Measurements from ENCODE around the gene CYP21A2. TPM values are rescaled to one million over a fixed set of nuclear protein-coding genes. Genes with fewer than 3 reads are reported as not detected.
"Not testable (repeated sequence)": the region's sequence is repeated elsewhere in the genome, so short reads cannot be mapped to it uniquely, and the experiment has no call there.

Gene CYP21A2
- total RNA-seq: under 1 TPM; 0.16 to 0.27 TPM

DNA sequence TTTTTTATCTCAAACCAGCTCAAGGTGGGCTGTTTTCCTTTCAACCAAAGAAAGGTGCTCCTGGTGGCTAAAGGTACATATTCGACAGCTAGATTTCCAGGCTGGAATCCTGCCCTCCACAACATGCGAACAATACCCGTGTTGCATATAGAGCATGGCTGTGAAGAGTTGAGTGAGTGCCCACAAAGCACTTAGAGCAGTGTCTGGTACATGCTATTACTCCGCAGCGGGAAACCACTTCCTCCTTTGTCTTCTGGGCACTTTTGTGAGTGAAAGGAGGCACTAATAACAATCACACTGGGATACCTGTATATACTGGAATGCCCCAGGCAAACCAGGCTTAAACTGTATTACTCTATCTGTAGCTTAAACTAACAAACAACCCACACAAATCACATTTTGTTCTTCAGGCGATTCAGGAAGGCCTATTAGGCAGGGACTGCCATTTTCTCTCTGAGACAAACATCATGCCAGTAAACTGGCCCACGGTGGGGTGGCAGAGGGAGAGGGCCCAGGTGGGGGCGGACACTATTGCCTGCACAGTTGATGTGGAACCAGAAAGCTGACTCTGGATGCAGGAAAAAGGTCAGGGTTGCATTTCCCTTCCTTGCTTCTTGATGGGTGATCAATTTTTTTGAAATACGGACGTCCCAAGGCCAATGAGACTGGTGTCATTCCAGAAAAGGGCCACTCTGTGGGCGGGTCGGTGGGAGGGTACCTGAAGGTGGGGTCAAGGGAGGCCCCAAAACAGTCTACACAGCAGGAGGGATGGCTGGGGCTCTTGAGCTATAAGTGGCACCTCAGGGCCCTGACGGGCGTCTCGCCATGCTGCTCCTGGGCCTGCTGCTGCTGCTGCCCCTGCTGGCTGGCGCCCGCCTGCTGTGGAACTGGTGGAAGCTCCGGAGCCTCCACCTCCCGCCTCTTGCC, at the start of gene CYP21A2:
TSS of gene CYP21A2 (plus strand) at position 818 of the 927 bp plus-strand sequence. CDS start at position 826, 8 bp downstream.
- H3K27me3 Mint-ChIP-seq; H3K9me3 Mint-ChIP-seq; H3K4me3 Mint-ChIP-seq; POLR2A ChIA-PET; H3K4me1 Mint-ChIP-seq (ENCODE audit: low read depth); H3K36me3 Mint-ChIP-seq (ENCODE audit: low read depth); intact Hi-C loops (cut with micrococcal nuclease); DNase-seq; CTCF ChIA-PET: not testable (repeated sequence)
- peak within 1 kb of the TSS; percentile 34 for H3K27ac Mint-ChIP-seq
- peak; percentile 83 for ATAC-seq

DNA sequence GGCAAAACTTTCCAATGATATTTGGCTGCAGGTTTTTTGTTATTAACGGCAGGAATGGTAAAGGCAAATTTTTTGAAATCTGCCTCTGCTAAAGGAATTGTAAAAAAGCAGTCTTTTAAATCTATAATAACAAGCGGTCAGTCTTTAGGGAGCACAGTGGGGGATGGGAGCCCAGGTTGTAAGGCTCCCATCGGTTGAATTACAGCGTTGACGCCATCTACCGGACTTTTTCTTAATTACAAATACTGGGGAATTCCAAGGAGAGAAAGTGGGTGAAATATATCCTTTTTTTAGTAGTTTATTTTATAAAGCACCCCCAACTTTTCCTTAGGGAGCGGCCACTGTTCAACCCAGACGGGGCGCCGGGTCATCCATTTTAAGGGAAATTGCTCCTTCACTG, 48.9 kb upstream of the CYP21A2 start:
- H3K9me3 Mint-ChIP-seq; H3K27ac Mint-ChIP-seq; DNase-seq; ATAC-seq; POLR2A ChIA-PET; H3K36me3 Mint-ChIP-seq (ENCODE audit: low read depth); H3K4me3 Mint-ChIP-seq; CTCF ChIA-PET; H3K4me1 Mint-ChIP-seq (ENCODE audit: low read depth); H3K27me3 Mint-ChIP-seq; intact Hi-C loops (cut with micrococcal nuclease): not testable (repeated sequence)

- H3K27me3 Mint-ChIP-seq; intact Hi-C loops (cut with micrococcal nuclease); H3K4me3 Mint-ChIP-seq; H3K9me3 Mint-ChIP-seq; H3K36me3 Mint-ChIP-seq (ENCODE audit: low read depth); H3K27ac Mint-ChIP-seq; CTCF ChIA-PET; ATAC-seq; DNase-seq; POLR2A ChIA-PET; H3K4me1 Mint-ChIP-seq (ENCODE audit: low read depth): not testable (repeated sequence)
Measured at GRCh38 chr6:31994421-31994820, 43.8 kb upstream of the CYP21A2 start.

DNA sequence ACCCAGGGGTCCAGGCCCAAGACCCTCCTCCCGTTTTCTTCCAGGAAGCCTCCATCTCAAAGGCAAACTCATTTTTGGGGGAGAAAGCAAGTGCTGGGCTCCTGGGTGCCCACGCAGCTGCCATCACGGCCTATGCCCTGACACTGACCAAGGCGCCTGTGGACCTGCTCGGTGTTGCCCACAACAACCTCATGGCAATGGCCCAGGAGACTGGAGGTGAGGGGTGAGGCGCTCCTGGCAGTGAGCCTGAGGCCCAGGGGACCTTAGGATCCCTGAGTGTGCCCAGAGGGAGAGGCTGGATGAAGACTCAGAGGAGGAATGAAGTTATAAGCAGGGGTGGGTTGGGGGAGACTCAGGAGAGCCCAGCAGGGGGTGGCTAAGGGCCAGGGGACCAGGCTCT, 41.8 kb upstream of the CYP21A2 start:
- not testable (repeated sequence) for H3K27ac Mint-ChIP-seq; H3K4me1 Mint-ChIP-seq (ENCODE audit: low read depth)

DNA sequence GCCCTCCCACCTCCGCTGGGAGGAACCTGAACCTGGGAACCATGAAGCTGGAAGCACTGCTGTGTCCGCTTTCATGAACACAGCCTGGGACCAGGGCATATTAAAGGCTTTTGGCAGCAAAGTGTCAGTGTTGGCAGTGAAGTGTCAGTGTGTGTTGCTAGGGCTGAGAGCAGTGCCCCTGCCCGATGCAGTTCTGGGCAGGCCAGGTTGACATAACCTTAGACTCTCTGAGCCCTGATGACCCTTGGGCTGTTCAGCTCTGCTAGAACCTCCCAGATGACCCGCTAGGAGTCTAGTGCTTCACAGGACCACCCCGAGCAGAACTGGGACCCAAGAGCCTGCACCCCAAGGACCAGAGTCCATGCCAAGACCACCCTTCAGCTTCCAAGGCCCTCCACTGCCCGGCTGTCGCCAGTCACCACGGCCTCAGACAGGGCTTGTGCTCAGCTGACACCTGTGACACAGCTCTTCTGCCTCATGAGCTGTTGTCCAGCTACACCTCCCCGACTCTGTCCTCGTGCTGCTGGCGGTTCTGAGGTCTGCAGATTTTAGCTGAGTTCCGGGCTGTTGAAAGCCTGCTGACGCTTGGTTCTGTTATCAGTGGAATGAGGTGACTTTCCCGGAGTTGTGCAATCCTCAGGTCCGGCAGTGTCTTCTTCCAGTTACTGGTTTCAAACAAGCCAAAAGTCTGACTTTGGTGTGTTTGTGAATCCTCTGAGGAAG, 35.5 kb upstream of the CYP21A2 start:
- H3K27ac Mint-ChIP-seq; ATAC-seq; H3K4me1 Mint-ChIP-seq (ENCODE audit: low read depth); H3K4me3 Mint-ChIP-seq; H3K27me3 Mint-ChIP-seq; DNase-seq; H3K9me3 Mint-ChIP-seq; H3K36me3 Mint-ChIP-seq (ENCODE audit: low read depth); POLR2A ChIA-PET; intact Hi-C loops (cut with micrococcal nuclease); CTCF ChIA-PET: not testable (repeated sequence)

More for the DNA sequence above, 41.8 kb upstream of the CYP21A2 start:
- DNase-seq; H3K9me3 Mint-ChIP-seq; POLR2A ChIA-PET; CTCF ChIA-PET; H3K27me3 Mint-ChIP-seq; ATAC-seq; intact Hi-C loops (cut with micrococcal nuclease); H3K4me3 Mint-ChIP-seq; H3K36me3 Mint-ChIP-seq (ENCODE audit: low read depth): not testable (repeated sequence)

GRCh38 chr6:32003301-32003700, 34.9 kb upstream of the CYP21A2 start:
- H3K36me3 Mint-ChIP-seq (ENCODE audit: low read depth); intact Hi-C loops (cut with micrococcal nuclease); DNase-seq; POLR2A ChIA-PET; H3K9me3 Mint-ChIP-seq; CTCF ChIA-PET; H3K4me3 Mint-ChIP-seq; ATAC-seq; H3K27ac Mint-ChIP-seq; H3K27me3 Mint-ChIP-seq; H3K4me1 Mint-ChIP-seq (ENCODE audit: low read depth): not testable (repeated sequence)

DNA sequence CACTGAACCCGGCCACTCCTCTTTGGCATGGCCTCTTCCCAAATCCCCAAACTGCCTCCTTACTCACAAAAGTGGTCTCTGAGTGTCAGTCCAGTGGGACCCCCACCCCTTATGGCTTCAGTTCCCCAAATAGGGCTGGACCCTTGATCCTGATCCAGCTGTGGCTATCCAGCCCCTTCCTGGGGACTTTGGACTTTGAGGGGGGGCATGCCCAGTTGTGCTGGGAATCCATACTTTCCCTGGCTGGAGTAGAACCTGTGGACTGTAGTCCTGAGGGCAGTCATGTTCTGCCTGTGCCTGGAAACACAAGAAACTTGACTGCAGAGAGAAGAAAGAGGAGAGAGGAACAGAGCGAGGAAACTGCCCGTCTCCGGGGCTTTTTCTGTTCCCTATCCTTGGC, 33.8 kb upstream of the CYP21A2 start:
- CTCF ChIA-PET; H3K27ac Mint-ChIP-seq; H3K4me3 Mint-ChIP-seq; POLR2A ChIA-PET; ATAC-seq; H3K4me1 Mint-ChIP-seq (ENCODE audit: low read depth); intact Hi-C loops (cut with micrococcal nuclease); DNase-seq; H3K9me3 Mint-ChIP-seq; H3K27me3 Mint-ChIP-seq; H3K36me3 Mint-ChIP-seq (ENCODE audit: low read depth): not testable (repeated sequence)

DNA sequence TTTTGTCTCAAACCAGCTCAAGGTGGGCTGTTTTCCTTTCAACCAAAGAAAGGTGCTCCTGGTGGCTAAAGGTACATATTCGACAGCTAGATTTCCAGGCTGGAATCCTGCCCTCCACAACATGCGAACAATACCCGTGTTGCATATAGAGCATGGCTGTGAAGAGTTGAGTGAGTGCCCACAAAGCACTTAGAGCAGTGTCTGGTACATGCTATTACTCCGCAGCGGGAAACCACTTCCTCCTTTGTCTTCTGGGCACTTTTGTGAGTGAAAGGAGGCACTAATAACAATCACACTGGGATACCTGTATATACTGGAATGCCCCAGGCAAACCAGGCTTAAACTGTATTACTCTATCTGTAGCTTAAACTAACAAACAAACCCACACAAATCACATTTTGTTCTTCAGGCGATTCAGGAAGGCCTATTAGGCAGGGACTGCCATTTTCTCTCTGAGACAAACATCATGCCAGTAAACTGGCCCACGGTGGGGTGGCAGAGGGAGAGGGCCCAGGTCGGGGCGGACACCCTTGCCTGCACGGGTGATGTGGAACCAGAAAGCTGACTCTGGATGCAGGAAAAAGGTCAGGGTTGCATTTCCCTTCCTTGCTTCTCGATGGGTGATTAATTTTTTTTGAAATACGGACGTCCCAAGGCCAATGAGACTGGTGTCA, 33.2 kb upstream of the CYP21A2 start:
- H3K9me3 Mint-ChIP-seq; H3K36me3 Mint-ChIP-seq (ENCODE audit: low read depth); H3K4me1 Mint-ChIP-seq (ENCODE audit: low read depth); H3K4me3 Mint-ChIP-seq; intact Hi-C loops (cut with micrococcal nuclease); DNase-seq; H3K27ac Mint-ChIP-seq; POLR2A ChIA-PET; CTCF ChIA-PET; H3K27me3 Mint-ChIP-seq: not testable (repeated sequence)
- peak; percentile 87 for ATAC-seq

DNA sequence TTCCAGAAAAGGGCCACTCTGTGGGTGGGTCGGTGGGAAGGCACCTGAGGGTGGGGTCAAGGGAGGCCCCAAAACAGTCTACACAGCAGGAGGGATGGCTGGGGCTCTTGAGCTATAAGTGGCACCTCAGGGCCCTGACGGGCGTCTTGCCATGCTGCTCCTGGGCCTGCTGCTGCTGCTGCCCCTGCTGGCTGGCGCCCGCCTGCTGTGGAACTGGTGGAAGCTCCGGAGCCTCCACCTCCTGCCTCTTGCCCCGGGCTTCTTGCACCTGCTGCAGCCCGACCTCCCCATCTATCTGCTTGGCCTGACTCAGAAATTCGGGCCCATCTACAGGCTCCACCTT, 32.7 kb upstream of the CYP21A2 start:
- intact Hi-C loops (cut with micrococcal nuclease); H3K27ac Mint-ChIP-seq; H3K4me1 Mint-ChIP-seq (ENCODE audit: low read depth); ATAC-seq; CTCF ChIA-PET; H3K4me3 Mint-ChIP-seq; H3K27me3 Mint-ChIP-seq; H3K9me3 Mint-ChIP-seq; H3K36me3 Mint-ChIP-seq (ENCODE audit: low read depth); DNase-seq: not testable (repeated sequence)
- POLR2A ChIA-PET: interaction anchor here (0.6 kb wide), 1 partner anchor 673 kb away, joined by 5 read pairs; no protein-coding TSS in a partner anchor

- ATAC-seq; H3K27ac Mint-ChIP-seq; intact Hi-C loops (cut with micrococcal nuclease); H3K4me1 Mint-ChIP-seq (ENCODE audit: low read depth); DNase-seq; H3K4me3 Mint-ChIP-seq; H3K36me3 Mint-ChIP-seq (ENCODE audit: low read depth); H3K27me3 Mint-ChIP-seq; CTCF ChIA-PET; H3K9me3 Mint-ChIP-seq: not testable (repeated sequence)
- POLR2A ChIA-PET: interaction anchor here (0.6 kb wide), 1 partner anchor 674 kb away, joined by 5 read pairs; no protein-coding TSS in a partner anchor
Measured at GRCh38 chr6:32005991-32006529, 32.2 kb upstream of the CYP21A2 start.

DNA sequence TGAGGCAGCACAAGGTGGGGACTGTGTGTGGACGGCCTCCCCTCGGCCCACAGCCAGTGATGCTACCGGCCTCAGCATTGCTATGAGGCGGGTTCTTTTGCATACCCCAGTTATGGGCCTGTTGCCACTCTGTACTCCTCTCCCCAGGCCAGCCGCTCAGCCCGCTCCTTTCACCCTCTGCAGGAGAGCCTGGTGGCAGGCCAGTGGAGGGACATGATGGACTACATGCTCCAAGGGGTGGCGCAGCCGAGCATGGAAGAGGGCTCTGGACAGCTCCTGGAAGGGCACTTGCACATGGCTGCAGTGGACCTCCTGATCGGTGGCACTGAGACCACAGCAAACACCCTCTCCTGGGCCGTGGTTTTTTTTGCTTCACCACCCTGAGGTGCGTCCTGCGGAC, 31.1 kb upstream of the CYP21A2 start:
- DNase-seq; H3K9me3 Mint-ChIP-seq; H3K36me3 Mint-ChIP-seq (ENCODE audit: low read depth); H3K27ac Mint-ChIP-seq; POLR2A ChIA-PET; CTCF ChIA-PET; H3K27me3 Mint-ChIP-seq; H3K4me1 Mint-ChIP-seq (ENCODE audit: low read depth); ATAC-seq; intact Hi-C loops (cut with micrococcal nuclease); H3K4me3 Mint-ChIP-seq: not testable (repeated sequence)

All from activated CD8-positive, alpha-beta T cell treated with anti-CD3 and anti-CD28 coated beads for 36 hours (primary cell).